Loucy (cell line): ENCODE measurements around the gene PSMF1.

Experiments used
- EZH2phosphoT487 ChIP-seq: fragments of 200-600 bp; IDR thresholded peaks from 2 replicates; pipeline ENCODE4 v1.6.1; 2018; ENCODE audit warnings: antibody characterized with exemption, mild to moderate bottlenecking, moderate library complexity, borderline replicate concordance
- TF ChIP-seq, protein P1 (sequence below): fragments of 200-600 bp; sonication (generic); conservative IDR thresholded peaks from 2 replicates; pipeline ENCODE4 v1.5.1; 2014; ENCODE audit warnings: mild to moderate bottlenecking, antibody characterized with exemption, low read length

DNA sequence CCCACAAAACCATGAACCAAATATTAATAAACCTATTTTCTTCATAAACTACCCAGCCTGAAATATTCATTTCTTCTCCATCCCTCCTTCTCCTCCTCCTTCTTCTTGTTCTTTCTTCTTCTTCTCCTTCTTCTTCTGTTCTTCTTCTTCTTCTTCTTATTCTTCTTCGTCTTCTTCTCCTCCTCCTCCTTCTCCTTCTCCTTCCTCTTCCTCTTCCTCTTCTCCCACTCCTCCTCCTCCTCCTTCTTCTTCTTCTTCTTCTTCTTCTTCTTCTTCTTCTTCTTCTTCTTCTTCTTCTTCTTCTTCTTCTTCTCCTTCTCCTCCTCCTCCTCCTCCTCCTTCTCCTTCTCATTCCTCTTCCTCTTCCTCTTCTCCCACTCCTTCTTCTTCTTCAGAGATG, 71.4 kb downstream of the PSMF1 start:
- TF ChIP-seq, protein P1, sequence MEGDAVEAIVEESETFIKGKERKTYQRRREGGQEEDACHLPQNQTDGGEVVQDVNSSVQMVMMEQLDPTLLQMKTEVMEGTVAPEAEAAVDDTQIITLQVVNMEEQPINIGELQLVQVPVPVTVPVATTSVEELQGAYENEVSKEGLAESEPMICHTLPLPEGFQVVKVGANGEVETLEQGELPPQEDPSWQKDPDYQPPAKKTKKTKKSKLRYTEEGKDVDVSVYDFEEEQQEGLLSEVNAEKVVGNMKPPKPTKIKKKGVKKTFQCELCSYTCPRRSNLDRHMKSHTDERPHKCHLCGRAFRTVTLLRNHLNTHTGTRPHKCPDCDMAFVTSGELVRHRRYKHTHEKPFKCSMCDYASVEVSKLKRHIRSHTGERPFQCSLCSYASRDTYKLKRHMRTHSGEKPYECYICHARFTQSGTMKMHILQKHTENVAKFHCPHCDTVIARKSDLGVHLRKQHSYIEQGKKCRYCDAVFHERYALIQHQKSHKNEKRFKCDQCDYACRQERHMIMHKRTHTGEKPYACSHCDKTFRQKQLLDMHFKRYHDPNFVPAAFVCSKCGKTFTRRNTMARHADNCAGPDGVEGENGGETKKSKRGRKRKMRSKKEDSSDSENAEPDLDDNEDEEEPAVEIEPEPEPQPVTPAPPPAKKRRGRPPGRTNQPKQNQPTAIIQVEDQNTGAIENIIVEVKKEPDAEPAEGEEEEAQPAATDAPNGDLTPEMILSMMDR: no peak
- no peak for TF ChIP-seq EZH2phosphoT487
